GM08714 (cell line): Measurements from ENCODE around the gene LSM8.
A peak's percentile ranks its signal among the peaks of the same experiment; 100 is the strongest.
"Not testable (repeated sequence)": the region's sequence is repeated elsewhere in the genome, so short reads cannot be mapped to it uniquely, and the experiment has no call there.

ENCODE experiments used
- H3K4me3 ChIP-seq: fragments of 200-500 bp; sonication (Bioruptor generic); 2 replicates; pipeline ENCODE4 v1.5.1; 2014; ENCODE audit warnings: mild to moderate bottlenecking, low read length, inconsistent platforms
- ZNF274 ChIP-seq: IDR thresholded peaks from 2 replicates; pipeline ENCODE4 v1.6.1; 2012; ENCODE audit warnings: mild to moderate bottlenecking, low read depth, low read length

LSM8 gene

GRCh38 chr7:118183786-118184564, at the start of gene LSM8:
LSM8 (plus strand) TSS chr7:118184164; CDS start chr7:118184224, 60 bp downstream.
- peak within 1 kb of the TSS; percentile 97 for H3K4me3 ChIP-seq
- TF ChIP-seq ZNF274: no peak

DNA sequence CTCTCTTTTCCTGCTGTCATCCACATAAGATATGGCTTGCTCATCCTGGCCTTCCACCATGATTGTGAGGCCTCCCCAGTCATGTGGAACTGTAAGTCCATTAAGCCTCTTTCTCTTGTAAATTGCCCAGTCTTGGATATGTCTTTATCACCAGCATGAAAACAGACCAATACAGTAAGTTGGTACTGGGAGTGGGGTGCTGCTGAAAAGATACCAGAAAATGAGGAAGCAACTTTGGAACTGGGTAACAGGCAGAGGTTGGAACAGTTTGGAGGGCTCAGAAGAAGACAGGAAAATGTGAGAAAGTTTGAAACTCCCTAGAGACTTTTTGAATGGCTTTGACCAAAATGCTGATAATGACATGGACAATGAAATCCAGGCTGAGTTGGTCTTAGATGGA, 49.5 kb upstream of the LSM8 start:
- H3K4me3 ChIP-seq: not testable (repeated sequence)

GRCh38 chr7:118140468-118140867, 43.5 kb upstream of the LSM8 start:
- TF ChIP-seq ZNF274: no peak
- no peak overlapping the region for H3K4me3 ChIP-seq

DNA sequence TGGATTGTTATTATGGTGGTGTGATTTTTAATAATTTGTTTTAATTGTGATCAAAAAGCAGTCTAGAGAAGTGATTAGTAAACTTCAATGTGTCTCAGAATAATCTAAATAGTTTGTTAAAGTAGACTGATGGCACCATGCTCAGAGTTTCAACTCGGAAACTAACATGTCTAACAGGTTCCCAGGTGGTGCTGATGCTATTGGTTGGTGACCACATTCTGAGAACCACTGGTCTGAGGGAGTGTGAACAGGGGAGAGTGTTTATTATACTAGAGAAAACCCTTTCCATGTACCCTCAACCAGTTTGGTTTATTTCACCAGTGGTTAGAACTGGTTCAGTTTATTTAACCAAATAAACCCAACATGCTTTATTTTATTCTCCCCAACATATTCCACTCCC, 42.0 kb upstream of the LSM8 start:
- H3K4me3 ChIP-seq: no peak overlapping the region
- no peak for TF ChIP-seq ZNF274

GRCh38 chr7:118148930-118149329, 35.0 kb upstream of the LSM8 start:
- no peak overlapping the region for H3K4me3 ChIP-seq
- TF ChIP-seq ZNF274: no peak

- TF ChIP-seq ZNF274: no peak
- no peak overlapping the region for H3K4me3 ChIP-seq
Observed at GRCh38 chr7:118149394-118149793, 34.6 kb upstream of the LSM8 start.

GRCh38 chr7:118151671-118152070, 32.3 kb upstream of the LSM8 start:
- no peak overlapping the region for H3K4me3 ChIP-seq
- no peak for TF ChIP-seq ZNF274

DNA sequence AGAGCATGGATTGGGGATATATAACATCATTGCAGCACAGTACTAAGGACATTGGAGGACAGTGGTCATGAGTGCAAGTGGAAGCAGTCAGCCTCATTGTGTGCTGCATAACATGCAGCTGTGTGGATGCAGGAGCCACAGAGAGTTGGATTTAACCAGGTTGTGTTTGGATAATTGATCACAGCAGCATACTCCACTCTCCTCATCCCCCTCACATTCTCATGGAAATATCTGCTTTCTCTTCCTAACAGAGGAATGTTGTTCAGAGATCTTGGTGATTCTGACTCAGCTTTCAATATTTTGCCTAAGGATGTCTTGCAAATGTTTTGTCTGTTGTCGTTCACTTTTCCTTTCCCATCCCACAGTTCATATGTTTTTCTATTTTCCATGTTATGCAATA, 31.8 kb upstream of the LSM8 start:
- no peak for TF ChIP-seq ZNF274
- no peak overlapping the region for H3K4me3 ChIP-seq

DNA sequence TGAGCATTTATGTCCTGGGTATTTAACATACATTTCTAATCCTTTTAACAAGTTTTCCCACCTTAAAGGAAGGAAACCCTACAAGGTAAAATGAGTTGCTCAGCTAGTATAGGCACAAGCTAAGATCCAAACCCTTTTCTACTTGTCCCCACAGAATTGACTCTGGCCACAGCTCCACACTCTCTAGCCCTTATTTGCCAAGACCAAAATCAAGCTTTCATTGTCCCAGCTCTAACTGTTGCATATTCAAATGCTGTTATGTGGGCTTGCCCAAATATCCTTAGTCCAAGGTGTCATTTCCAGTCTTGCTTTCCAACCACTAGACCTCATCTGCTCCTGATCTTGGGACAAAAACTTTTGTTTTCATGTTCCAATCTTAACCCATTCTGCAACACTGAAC, 31.3 kb upstream of the LSM8 start:
- H3K4me3 ChIP-seq: no peak overlapping the region
- no peak for TF ChIP-seq ZNF274

GRCh38 chr7:118153551-118154177, 30.3 kb upstream of the LSM8 start:
- TF ChIP-seq ZNF274: no peak
- H3K4me3 ChIP-seq: no peak overlapping the region

- no peak for TF ChIP-seq ZNF274
- no peak overlapping the region for H3K4me3 ChIP-seq
Observed at GRCh38 chr7:118158766-118159165, 25.2 kb upstream of the LSM8 start.

- H3K4me3 ChIP-seq: no peak overlapping the region
- TF ChIP-seq ZNF274: no peak
Observed at GRCh38 chr7:118169146-118169545, 14.8 kb upstream of the LSM8 start.

DNA sequence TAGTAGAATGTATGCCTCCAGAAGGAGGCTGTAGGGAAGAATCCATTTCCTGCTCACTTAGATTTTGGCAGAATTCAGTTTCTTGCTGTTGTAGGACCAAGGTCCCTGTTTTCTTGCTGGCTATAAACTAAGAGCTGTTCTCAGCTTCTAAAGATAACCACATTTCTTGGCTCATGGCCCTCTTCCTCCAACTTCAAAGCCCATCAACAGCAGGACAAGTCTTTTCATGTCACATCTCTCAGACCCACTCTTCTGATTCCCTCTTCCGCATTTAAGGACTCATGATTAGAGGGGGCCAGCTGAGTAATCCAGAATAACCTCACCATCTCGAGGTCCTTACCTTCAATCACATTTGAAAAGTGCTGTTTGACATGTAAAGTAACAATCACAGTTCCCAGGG, 8.2 kb upstream of the LSM8 start:
- no peak overlapping the region for H3K4me3 ChIP-seq
- no peak for TF ChIP-seq ZNF274

DNA sequence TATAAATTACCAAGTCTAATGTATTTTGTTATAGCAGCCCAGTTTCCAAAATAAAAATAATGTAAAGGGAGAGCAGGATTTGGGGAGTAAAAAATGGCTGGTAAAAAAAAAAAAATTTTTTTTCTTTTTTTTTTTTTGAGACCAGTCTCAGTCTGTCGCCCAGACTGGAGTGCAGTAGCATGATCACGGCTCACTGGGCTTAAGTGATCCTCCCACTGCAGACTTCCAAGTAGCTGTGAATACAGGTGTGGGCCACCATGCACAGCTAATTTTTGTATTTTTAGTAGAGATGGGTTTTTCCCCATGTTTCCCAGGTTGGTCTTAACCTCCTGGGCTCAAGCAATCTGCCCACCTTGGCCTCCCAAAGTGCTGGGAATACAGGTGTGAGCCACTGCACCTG, 4.8 kb upstream of the LSM8 start:
- TF ChIP-seq ZNF274: no peak
- H3K4me3 ChIP-seq: no peak overlapping the region

GRCh38 chr7:118182593-118183427, 1.2 kb upstream of the LSM8 start:
- TF ChIP-seq ZNF274: no peak
- peak overlapping the region; percentile 97 for H3K4me3 ChIP-seq
